Vagina (tissue), 2 donors: ENCODE data around the gene LYPD5. TPM values are rescaled to one million over a fixed set of nuclear protein-coding genes. Genes with fewer than 3 reads are reported as not detected.
"Not testable (repeated sequence)": the region's sequence is repeated elsewhere in the genome, so short reads cannot be mapped to it uniquely, and the experiment has no call there.

ENCODE experiments used
- DNase-seq, 2 donors: peaks; one replicate each; pipeline ENCODE4 v3.0.0-alpha.2; 2017; ENCODE audit errors: extremely low spot score in 2 of 2
- H3K27ac ChIP-seq: fragments of 200-600 bp; sonication (generic); one replicate; pipeline ENCODE4 v1.5.1; 2019
- H3K27me3 ChIP-seq: fragments of 200-600 bp; sonication (generic); one replicate; pipeline ENCODE4 v1.5.1; 2019
- H3K36me3 ChIP-seq, 2 donors: fragments of 200-600 bp; sonication (generic); one replicate each; pipeline ENCODE4 v1.5.1; 2017 to 2019
- H3K4me1 ChIP-seq: fragments of 200-600 bp; sonication (generic); one replicate; pipeline ENCODE4 v1.5.1; 2019
- H3K4me3 ChIP-seq, 2 donors: fragments of 200-600 bp; sonication (generic); 1 replicate in 1 of 2; 2 replicates in 1 of 2; pipeline ENCODE4 v1.5.1; 2016 to 2019
- H3K9me3 ChIP-seq: fragments of 200-600 bp; sonication (generic); one replicate; pipeline ENCODE4 v1.5.1; 2019
- CTCF ChIP-seq, 3 experiments: fragments of 450-650 bp in 2 of 3; fragments of 200-600 bp in 1 of 3; sonication (generic) in 1 of 3; IDR thresholded peaks; one replicate each; pipeline ENCODE4 v1.5.1; 2017 to 2019; ENCODE audit warnings: antibody characterized with exemption in 3 of 3, mild to moderate bottlenecking in 2 of 3, moderate library complexity in 2 of 3
- POLR2A ChIP-seq, 2 donors: fragments of 450-650 bp; IDR thresholded peaks; one replicate each; pipeline ENCODE4 v1.6.1; 2017; ENCODE audit warnings: antibody characterized with exemption in 2 of 2, mild to moderate bottlenecking in 2 of 2, moderate library complexity in 2 of 2
- POLR2AphosphoS5 ChIP-seq, 2 donors: sonication (generic); formaldehyde crosslinking; IDR thresholded peaks; one replicate each; pipeline ENCODE4 v1.9.0; 2017; ENCODE audit warnings: antibody characterized with exemption in 2 of 2, mild to moderate bottlenecking in 2 of 2, low read depth in 1 of 2; ENCODE audit not compliant: insufficient read depth in 1 of 2
- intact Hi-C: fragments of 100-400 bp; cut with DNase I; formaldehyde crosslinking; loops from one replicate; pipeline ENCODE4 v1.15.1; 2023
- total RNA-seq: library from RNA; depleted of rRNA; stranded (reverse); fragments of >200 nt; gene quantifications from one replicate; pipeline ENCODE4 v1.2.3, GENCODE V29; 2016

Gene LYPD5
- total RNA-seq, 1 donor from 2014 or later = 3.7 TPM

- intact Hi-C loops = no loop called here
- Histone ChIP-seq H3K4me1 (peaks cover 16% of the 10 kb centered on the region), H3K9me3 (no peaks in the 10 kb centered on the region), H3K27me3 (no peaks in the 10 kb centered on the region), H3K36me3 (no peaks in the 10 kb centered on the region), H3K27ac (no peak overlapping the region), H3K4me3 (no peak overlapping the region)
- DNase-seq = no peak
- TF ChIP-seq CTCF (IDR thresholded peaks at IDR 0.05) = no peak
- TF ChIP-seq POLR2AphosphoS5 (IDR thresholded peaks at IDR 0.05; ENCODE audit: insufficient read depth in 1 of 2, low read depth in 1 of 2) = no peak
- TF ChIP-seq POLR2A (IDR thresholded peaks at IDR 0.05) = no peak
Measured at GRCh38 chr19:43766755-43767043, 35.5 kb downstream of the LYPD5 start.

- intact Hi-C loops = no loop called here
- no peak for DNase-seq
Measured at GRCh38 chr19:43765109-43765876, 37.0 kb downstream of the LYPD5 start.

GRCh38 chr19:43764684-43765083 lies 37.6 kb downstream of the LYPD5 start:
- intact Hi-C loops = not testable (repeated sequence)

More at GRCh38 chr19:43765109-43765876, 37.0 kb downstream of the LYPD5 start:
- H3K4me3 ChIP-seq = no peak overlapping the region
- H3K36me3 ChIP-seq = no peaks in the 10 kb centered on the region
- H3K9me3 ChIP-seq = no peaks in the 10 kb centered on the region
- no peaks in the 10 kb centered on the region for H3K27me3 ChIP-seq
- peak overlapping the region; percentile 53 for H3K27ac ChIP-seq
- no peak for TF ChIP-seq POLR2A (IDR thresholded peaks at IDR 0.05)
- peak; percentile 70 to 74 for TF ChIP-seq POLR2AphosphoS5 (IDR thresholded peaks at IDR 0.05; ENCODE audit: insufficient read depth in 1 of 2, low read depth in 1 of 2)
- no peak for TF ChIP-seq CTCF (IDR thresholded peaks at IDR 0.05)
- peaks cover 16% of the 10 kb centered on the region for H3K4me1 ChIP-seq

GRCh38 chr19:43763473-43763939 lies 38.7 kb downstream of the LYPD5 start:
- intact Hi-C loops = no loop called here
- Histone ChIP-seq H3K27me3 (no peaks in the 10 kb centered on the region), H3K4me3 (no peak overlapping the region), H3K36me3 (no peaks in the 10 kb centered on the region), H3K4me1 (peaks cover 22% of the 10 kb centered on the region), H3K27ac (no peak overlapping the region), H3K9me3 (no peaks in the 10 kb centered on the region)
- no peak for DNase-seq
- TF ChIP-seq POLR2AphosphoS5 (IDR thresholded peaks at IDR 0.05; ENCODE audit: insufficient read depth in 1 of 2, low read depth in 1 of 2) = no peak
- TF ChIP-seq POLR2A (IDR thresholded peaks at IDR 0.05) = no peak
- TF ChIP-seq CTCF (IDR thresholded peaks at IDR 0.05) = no peak

More at GRCh38 chr19:43764684-43765083, 37.6 kb downstream of the LYPD5 start:
- Histone ChIP-seq H3K4me1 (peaks cover 16% of the 10 kb centered on the region), H3K27ac (peak overlapping the region; percentile 49)
- H3K9me3 ChIP-seq, H3K27me3 ChIP-seq, H3K36me3 ChIP-seq, H3K4me3 ChIP-seq, DNase-seq: not testable (repeated sequence)

DNA sequence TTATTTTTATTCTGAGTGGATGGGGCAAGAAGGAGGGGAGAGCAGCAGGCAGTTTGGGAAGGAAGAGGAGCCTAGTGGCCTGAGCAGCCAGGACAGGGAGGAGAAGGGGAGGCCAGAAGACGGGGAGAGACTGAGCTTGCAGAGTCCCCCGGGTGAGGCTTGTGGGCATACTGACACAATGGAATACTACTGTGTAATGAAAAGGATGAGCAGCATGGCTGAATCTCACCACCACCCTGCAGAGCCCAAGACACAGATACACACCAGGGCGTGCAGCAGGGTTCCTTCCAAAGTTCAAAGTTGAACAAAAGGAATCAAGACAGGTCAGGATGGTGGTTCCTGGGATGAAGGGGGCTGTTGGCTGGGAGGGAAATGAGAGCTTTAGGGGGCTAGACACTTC lies 39.4 kb downstream of the LYPD5 start:
- H3K4me3 ChIP-seq = no peak overlapping the region
- no peak for DNase-seq
- TF ChIP-seq POLR2AphosphoS5 (IDR thresholded peaks at IDR 0.05; ENCODE audit: insufficient read depth in 1 of 2, low read depth in 1 of 2) = no peak
- TF ChIP-seq POLR2A (IDR thresholded peaks at IDR 0.05) = no peak
- no peak for TF ChIP-seq CTCF (IDR thresholded peaks at IDR 0.05)
- peaks cover 22% of the 10 kb centered on the region for H3K4me1 ChIP-seq
- intact Hi-C loops = no loop called here
- no peaks in the 10 kb centered on the region for H3K9me3 ChIP-seq
- H3K27ac ChIP-seq = no peak overlapping the region
- no peaks in the 10 kb centered on the region for H3K27me3 ChIP-seq
- H3K36me3 ChIP-seq = no peaks in the 10 kb centered on the region
